Mucosa of descending colon (tissue), 3 donors: ENCODE results near the gene KBTBD4. TPM values are rescaled to one million over a fixed set of nuclear protein-coding genes. Genes with fewer than 3 reads are reported as not detected.

ENCODE experiments used
- ATAC-seq: fragments of 200-7000 bp; cut with Tn5 transposase; one replicate; pipeline ENCODE4 v1.9.1; 2020; ENCODE audit warnings: mild to moderate bottlenecking, moderate library complexity
- DNase-seq, 3 donors: peaks; one replicate each; pipeline ENCODE4 v3.0.0-alpha.2; 2020
- H3K36me3 ChIP-seq: fragments of 200-600 bp; one replicate; pipeline ENCODE4 v1.8.0; 2021; ENCODE audit warnings: low read depth, mild to moderate bottlenecking
- H3K4me1 ChIP-seq: fragments of 200-600 bp; one replicate; pipeline ENCODE4 v1.8.0; 2021; ENCODE audit warnings: low read depth, mild to moderate bottlenecking
- H3K4me3 ChIP-seq: fragments of 200-600 bp; one replicate; pipeline ENCODE4 v1.8.0; 2021; ENCODE audit warnings: mild to moderate bottlenecking
- H3K9me3 ChIP-seq: fragments of 200-600 bp; one replicate; pipeline ENCODE4 v1.8.0; 2021; ENCODE audit warnings: mild to moderate bottlenecking
- intact Hi-C, 2 donors: fragments of 100-400 bp; cut with DNase I in 1 of 2; cut with micrococcal nuclease in 1 of 2; formaldehyde crosslinking; loops; one replicate each; pipeline versions ENCODE4 v1.11.0 to v1.11.1; 2022; cut with DNase I, micrococcal nuclease
- long read RNA-seq, 2 donors: library from polyadenylated mRNA; unstranded; transcript quantifications; one replicate each; pipeline ENCODE4 v2.0.0, GENCODE V29; 2019 to 2021
- total RNA-seq, 3 donors: library from RNA; stranded (reverse); fragmentation: NEBNext Ultra II Directional in 2 of 3; extraction: Animal tissue kit (Norgen Biotek cat#: 25700) in 2 of 3; gene quantifications; one replicate each; pipeline versions ENCODE4 v1.2.1 to v1.2.4, GENCODE V29; 2021 to 2023
- TF ChIP-seq, protein P1 (sequence below): fragments of 200-600 bp; IDR thresholded peaks from one replicate; pipeline ENCODE4 v1.8.0; 2022; ENCODE audit warnings: antibody characterized with exemption, mild to moderate bottlenecking
- donor health status: DM: no; HTN: no; CAD: no; lungs with moderate emphysema.
- donor health status: DM: no; HTN: no; CAD: no.
- donor health status: DM: no; HTN: yes; CAD: no.

The KBTBD4 gene
- total RNA-seq = 10 to 100 TPM; 14.1 to 18.2 (median 16.0) TPM
- long read RNA-seq, donor 1, transcript KBTBD4-202 (4 exons, 2,372 nt) = major isoform, 32 of 42 reads
- long read RNA-seq, donor 1, partial matches to known transcripts = 0 of 42 reads
- long read RNA-seq, donor 1, other reads (novel, unspliced or antisense) = 6 of 42 reads
- long read RNA-seq, donor 2, transcript KBTBD4-202 (4 exons, 2,372 nt) = major isoform, 16 of 26 reads
- long read RNA-seq, donor 2, partial matches to known transcripts = 0 of 26 reads
- long read RNA-seq, donor 2, other reads (novel, unspliced or antisense) = 5 of 26 reads

DNA sequence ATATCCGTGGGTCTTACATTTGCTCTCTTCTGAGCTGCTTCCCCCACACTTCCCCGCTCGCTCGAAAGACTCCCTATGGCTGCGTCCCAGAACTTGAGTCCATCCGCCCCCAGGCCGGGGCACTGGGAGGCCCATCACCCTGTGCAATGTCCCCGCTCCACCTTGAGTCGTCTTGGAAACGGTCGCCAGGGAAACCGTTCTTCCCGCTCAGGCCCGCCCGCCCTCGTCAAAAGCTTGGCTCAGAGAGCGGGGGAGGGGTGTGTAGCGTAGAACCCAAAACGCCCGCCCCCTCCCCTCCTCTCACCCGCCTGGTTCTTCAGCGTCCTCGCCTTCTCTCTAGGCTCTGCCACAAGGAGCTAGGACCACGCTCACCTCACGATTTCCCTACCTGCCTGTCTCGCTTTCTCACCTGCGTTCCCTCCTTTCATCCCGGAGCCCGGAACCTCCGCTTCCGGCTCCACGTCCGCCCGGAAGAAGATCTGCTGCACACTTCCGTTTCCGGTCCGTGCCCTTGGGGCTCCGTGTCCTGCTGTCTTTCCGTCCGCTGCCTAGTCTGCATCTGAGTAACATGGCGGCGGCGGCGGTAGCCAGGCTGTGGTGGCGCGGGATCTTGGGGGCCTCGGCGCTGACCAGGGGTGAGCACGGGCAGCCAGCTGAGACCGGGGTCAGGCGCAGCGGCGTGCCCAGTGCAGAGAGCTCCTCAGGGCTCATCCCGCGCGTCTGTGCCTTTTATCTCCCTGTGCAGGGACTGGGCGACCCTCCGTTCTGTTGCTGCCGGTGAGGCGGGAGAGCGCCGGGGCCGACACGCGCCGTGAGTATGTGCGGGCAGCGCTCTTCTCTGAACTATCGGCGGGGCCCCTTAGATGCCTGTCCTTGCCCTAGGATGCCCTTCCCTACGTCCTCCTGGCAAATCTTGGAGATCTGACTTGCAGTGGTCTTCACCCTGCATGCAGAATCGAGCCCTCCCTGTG, at the start of gene KBTBD4, which contains the start of gene NDUFS3:
TSS of gene KBTBD4 (minus strand) at position 447 of the 971 bp plus-strand sequence. CDS start at position 428, 19 bp downstream.
TSS of gene NDUFS3 (plus strand) at position 551 of the 971 bp plus-strand sequence. CDS start at position 569, 18 bp downstream.
- intact Hi-C loops = no loop called here
- Histone ChIP-seq H3K36me3 (peaks cover 16% of the 10 kb centered on the region), H3K9me3 (no peaks in the 10 kb centered on the region), H3K4me3 (peak within 1 kb of the TSS; percentile 88), H3K4me1 (peaks cover 12% of the 10 kb centered on the region)
- TF ChIP-seq, protein P1, sequence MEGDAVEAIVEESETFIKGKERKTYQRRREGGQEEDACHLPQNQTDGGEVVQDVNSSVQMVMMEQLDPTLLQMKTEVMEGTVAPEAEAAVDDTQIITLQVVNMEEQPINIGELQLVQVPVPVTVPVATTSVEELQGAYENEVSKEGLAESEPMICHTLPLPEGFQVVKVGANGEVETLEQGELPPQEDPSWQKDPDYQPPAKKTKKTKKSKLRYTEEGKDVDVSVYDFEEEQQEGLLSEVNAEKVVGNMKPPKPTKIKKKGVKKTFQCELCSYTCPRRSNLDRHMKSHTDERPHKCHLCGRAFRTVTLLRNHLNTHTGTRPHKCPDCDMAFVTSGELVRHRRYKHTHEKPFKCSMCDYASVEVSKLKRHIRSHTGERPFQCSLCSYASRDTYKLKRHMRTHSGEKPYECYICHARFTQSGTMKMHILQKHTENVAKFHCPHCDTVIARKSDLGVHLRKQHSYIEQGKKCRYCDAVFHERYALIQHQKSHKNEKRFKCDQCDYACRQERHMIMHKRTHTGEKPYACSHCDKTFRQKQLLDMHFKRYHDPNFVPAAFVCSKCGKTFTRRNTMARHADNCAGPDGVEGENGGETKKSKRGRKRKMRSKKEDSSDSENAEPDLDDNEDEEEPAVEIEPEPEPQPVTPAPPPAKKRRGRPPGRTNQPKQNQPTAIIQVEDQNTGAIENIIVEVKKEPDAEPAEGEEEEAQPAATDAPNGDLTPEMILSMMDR = no peak
- ATAC-seq (peak; percentile 99), DNase-seq (peak; percentile 92 to 94 (median 93))

DNA sequence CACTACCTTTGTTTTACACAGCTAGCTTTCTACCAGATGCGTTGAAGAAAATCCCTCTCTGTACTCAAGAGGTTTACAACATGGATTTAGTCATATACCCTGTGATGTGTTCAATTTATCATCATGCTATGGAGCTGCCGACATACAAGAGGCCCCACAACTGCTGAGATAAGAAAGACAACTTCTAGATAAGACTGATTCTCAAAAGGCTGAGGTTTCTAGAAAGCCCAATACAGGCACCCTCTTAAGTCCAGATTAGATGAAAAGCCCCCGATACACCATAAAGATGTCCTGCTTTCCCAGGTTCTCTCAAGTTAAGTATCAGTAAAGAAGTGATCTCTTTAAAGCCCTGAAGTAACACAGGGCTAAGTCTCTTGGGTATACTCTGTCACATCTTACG, 49.3 kb upstream of the KBTBD4 start:
- Histone ChIP-seq H3K36me3 (peaks cover 13% of the 10 kb centered on the region), H3K9me3 (no peaks in the 10 kb centered on the region), H3K4me3 (no peak overlapping the region), H3K4me1 (no peaks in the 10 kb centered on the region)
- TF ChIP-seq, protein P1 = no peak
- DNase-seq (no peak), ATAC-seq (no peak)
- intact Hi-C loops = no loop called here

DNA sequence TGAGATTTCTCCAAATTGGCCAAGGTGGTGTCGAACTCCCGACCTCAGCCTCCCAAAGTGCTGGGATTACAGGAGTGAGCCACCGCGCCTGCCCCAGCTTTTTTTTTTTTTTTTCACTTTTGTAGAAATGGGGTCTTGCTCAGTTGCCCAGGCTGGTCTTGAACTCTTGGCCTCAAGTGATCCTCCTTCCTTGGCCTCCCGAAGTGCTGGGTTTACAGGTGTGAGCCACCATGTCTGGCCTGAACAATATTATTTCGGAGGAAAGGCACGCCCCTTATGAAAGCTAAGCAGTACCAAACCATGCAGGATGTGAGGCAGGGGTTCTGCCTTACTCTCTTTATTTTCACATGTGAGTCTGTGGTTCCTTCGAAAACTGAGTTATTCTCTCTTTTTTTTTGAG, 47.5 kb upstream of the KBTBD4 start:
- Histone ChIP-seq H3K4me3 (no peak overlapping the region), H3K9me3 (no peaks in the 10 kb centered on the region), H3K36me3 (peaks cover 13% of the 10 kb centered on the region), H3K4me1 (no peaks in the 10 kb centered on the region)
- ATAC-seq (no peak), DNase-seq (no peak)
- intact Hi-C loops = no loop called here
- TF ChIP-seq, protein P1 = no peak

DNA sequence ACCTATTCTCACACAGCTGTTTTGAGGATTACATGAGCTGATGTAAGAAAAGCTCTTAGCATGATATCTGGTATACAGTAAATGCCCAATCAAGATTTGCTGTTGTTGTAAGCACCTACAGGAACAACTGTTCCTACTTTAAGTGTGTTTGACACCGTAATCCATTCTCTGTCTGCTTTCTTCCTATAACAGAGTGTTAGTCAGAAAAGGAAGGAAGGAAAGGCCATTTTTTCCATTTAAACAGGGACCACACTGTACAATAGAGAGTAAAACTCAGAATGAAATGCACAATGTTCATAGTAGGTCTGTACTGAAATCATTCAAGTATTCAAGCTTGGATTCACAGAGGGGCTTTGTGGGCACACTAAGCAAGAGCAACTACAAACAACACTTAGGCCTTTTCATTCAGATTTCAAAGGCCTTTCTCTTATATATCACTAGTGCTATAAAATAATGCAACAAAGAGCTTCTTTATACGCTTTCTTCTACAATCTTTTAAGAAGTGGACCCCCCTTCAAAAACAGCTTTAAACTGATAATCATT, 42.1 kb upstream of the KBTBD4 start:
- peaks cover 10% of the 10 kb centered on the region for H3K36me3 ChIP-seq
- intact Hi-C loops = no loop called here
- H3K4me3 ChIP-seq = no peak overlapping the region
- DNase-seq = no peak
- no peaks in the 10 kb centered on the region for H3K9me3 ChIP-seq
- ATAC-seq = no peak
- no peaks in the 10 kb centered on the region for H3K4me1 ChIP-seq
- TF ChIP-seq, protein P1 = no peak

DNA sequence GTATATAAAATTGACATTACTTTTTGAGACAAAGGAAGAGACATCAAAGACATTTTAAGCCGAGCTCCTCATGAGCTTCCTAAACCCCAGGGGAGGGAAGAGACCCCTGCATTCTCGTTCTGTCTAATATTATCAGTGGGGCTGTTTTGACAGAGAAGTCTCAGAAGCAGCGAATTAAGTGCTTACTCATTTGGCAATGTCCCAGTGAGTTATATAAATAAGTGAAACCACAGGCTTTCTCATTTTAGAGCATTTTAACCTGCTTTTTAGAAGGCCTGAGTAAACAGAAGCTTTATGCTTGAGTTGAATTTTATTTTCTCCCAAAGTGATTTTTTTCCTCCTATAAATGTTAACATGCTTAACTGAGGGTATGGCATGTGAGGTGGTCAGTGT, 38.6 kb upstream of the KBTBD4 start:
- intact Hi-C loops = no loop called here
- no peak for ATAC-seq
- no peaks in the 10 kb centered on the region for H3K36me3 ChIP-seq
- no peak for DNase-seq
- no peaks in the 10 kb centered on the region for H3K4me1 ChIP-seq
- TF ChIP-seq, protein P1 = no peak
- H3K4me3 ChIP-seq = no peak overlapping the region
- H3K9me3 ChIP-seq = no peaks in the 10 kb centered on the region
